G401.6 (cell line): ENCODE data around the gene DHX8.
A peak's percentile ranks its signal among the peaks of the same experiment; 100 is the strongest.
"Not testable (repeated sequence)": the region's sequence is repeated elsewhere in the genome, so short reads cannot be mapped to it uniquely, and the experiment has no call there.

Experiments used
- FAIRE-seq: peaks from 2 replicates; lab custom pipeline; 2012; peaks lifted over from hg19 to GRCh38; lab: Jason Lieb, UNC

Gene DHX8

GRCh38 chr17:43483674-43484551, at the start of gene DHX8:
Gene DHX8 (plus strand): TSS chr17:43483975. CDS start chr17:43484038, 63 bp downstream.
- FAIRE-seq = peak; percentile 99

GRCh38 chr17:43434902-43435319, 48.9 kb upstream of the DHX8 start:
- no peak for FAIRE-seq

GRCh38 chr17:43437756-43438155, 46.0 kb upstream of the DHX8 start:
- FAIRE-seq = no peak

GRCh38 chr17:43438626-43439025, 45.1 kb upstream of the DHX8 start:
- FAIRE-seq = no peak

GRCh38 chr17:43439041-43439440, 44.7 kb upstream of the DHX8 start:
- FAIRE-seq = no peak

- FAIRE-seq = no peak
These were observed 41.1 kb upstream of the DHX8 start for GRCh38 chr17:43442711-43443110.

- FAIRE-seq = no peak
These were observed 40.4 kb upstream of the DHX8 start for GRCh38 chr17:43443381-43443780.

- no peak for FAIRE-seq
These were observed 39.4 kb upstream of the DHX8 start for GRCh38 chr17:43444223-43445008.

GRCh38 chr17:43445009-43445589, 38.7 kb upstream of the DHX8 start:
- FAIRE-seq = peak; percentile 19

GRCh38 chr17:43446773-43447172, 37.0 kb upstream of the DHX8 start:
- FAIRE-seq = no peak

- no peak for FAIRE-seq
These were observed 34.9 kb upstream of the DHX8 start for GRCh38 chr17:43448720-43449469.

- FAIRE-seq = no peak
These were observed 34.1 kb upstream of the DHX8 start for GRCh38 chr17:43449470-43450248.

GRCh38 chr17:43450791-43451190, 33.0 kb upstream of the DHX8 start:
- FAIRE-seq = not testable (repeated sequence)

- FAIRE-seq = not testable (repeated sequence)
These were observed 32.0 kb upstream of the DHX8 start for GRCh38 chr17:43451741-43452140.

- no peak for FAIRE-seq
These were observed 30.4 kb upstream of the DHX8 start for GRCh38 chr17:43453331-43453812.

GRCh38 chr17:43454868-43455267, 28.9 kb upstream of the DHX8 start:
- no peak for FAIRE-seq

- FAIRE-seq = no peak
These were observed 27.7 kb upstream of the DHX8 start for GRCh38 chr17:43456029-43456428.

- no peak for FAIRE-seq
These were observed 27.0 kb upstream of the DHX8 start for GRCh38 chr17:43456661-43457361.

- no peak for FAIRE-seq
These were observed 26.4 kb upstream of the DHX8 start for GRCh38 chr17:43457362-43457692.

- FAIRE-seq = not testable (repeated sequence)
These were observed 23.9 kb upstream of the DHX8 start for GRCh38 chr17:43459878-43460277.

GRCh38 chr17:43461185-43461584, 22.6 kb upstream of the DHX8 start:
- FAIRE-seq = no peak
